ENCODE results near the gene MAPK8IP3.

DNA sequence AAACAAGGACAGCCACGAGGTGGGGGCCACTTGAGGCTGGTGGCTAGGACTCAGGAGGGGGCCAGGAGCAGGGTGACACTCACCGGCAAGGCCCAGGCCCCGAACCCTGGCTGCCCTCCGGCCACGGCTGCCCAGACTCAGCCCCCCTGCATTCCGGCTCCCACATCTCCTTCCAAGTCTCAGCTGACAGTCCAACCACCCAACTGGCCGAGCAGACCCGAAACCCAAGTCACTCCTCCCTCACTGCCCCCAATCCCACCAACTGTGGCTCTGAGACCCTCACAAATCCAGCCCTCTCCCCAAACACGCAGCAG, 111.2 kb downstream of the MAPK8IP3 start:
- TF ChIP-seq, protein P1, sequence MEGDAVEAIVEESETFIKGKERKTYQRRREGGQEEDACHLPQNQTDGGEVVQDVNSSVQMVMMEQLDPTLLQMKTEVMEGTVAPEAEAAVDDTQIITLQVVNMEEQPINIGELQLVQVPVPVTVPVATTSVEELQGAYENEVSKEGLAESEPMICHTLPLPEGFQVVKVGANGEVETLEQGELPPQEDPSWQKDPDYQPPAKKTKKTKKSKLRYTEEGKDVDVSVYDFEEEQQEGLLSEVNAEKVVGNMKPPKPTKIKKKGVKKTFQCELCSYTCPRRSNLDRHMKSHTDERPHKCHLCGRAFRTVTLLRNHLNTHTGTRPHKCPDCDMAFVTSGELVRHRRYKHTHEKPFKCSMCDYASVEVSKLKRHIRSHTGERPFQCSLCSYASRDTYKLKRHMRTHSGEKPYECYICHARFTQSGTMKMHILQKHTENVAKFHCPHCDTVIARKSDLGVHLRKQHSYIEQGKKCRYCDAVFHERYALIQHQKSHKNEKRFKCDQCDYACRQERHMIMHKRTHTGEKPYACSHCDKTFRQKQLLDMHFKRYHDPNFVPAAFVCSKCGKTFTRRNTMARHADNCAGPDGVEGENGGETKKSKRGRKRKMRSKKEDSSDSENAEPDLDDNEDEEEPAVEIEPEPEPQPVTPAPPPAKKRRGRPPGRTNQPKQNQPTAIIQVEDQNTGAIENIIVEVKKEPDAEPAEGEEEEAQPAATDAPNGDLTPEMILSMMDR (IDR thresholded peaks at IDR 0.05; ENCODE audit: insufficient read depth, low read length, poor library complexity, severe bottlenecking) = no peak
- no peak for TF ChIP-seq EZH2phosphoT487 (conservative IDR thresholded peaks at IDR 0.05; ENCODE audit: low read length)

All from SU-DHL-6 (cell line).